Tongue (tissue), 2 donors: ENCODE data around the gene CDKL4. TPM values are rescaled to one million over a fixed set of nuclear protein-coding genes. Genes with fewer than 3 reads are reported as not detected.
"Not testable (repeated sequence)": the region's sequence is repeated elsewhere in the genome, so short reads cannot be mapped to it uniquely, and the experiment has no call there.

Experiments used
- DNase-seq: peaks from one replicate; pipeline ENCODE4 v3.0.0-alpha.2; 2015
- total RNA-seq: library from RNA; depleted of rRNA; stranded (reverse); fragments of >200 nt; gene quantifications from one replicate; pipeline ENCODE4 v1.2.3, GENCODE V29; 2014

Gene CDKL4
- total RNA-seq, 1 donor from 2014 or later = 1.8 TPM

DNA sequence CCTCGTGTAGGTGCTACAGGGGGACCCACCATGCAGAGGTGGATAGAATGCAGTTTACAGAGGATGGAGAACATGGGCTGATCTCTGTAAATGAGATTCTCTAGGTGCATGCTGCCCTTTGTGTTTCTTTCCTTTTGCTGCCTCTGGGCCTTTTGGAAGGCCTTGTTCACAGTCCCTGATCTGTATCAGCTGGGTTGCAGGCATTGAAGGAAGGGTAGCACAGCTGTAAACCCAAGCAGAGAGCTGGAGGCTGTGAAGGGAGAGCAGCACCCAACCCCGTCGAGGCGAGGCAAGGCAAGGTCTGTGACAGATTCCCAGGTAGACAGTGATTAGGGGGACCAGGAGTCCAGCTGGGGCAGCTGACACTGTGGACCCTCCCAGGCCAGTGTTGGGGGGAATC is 66.8 kb downstream of the CDKL4 start:
- no peak for DNase-seq

- no peak for DNase-seq
Observed at GRCh38 chr2:39175026-39175812, 68.6 kb downstream of the CDKL4 start.

DNA sequence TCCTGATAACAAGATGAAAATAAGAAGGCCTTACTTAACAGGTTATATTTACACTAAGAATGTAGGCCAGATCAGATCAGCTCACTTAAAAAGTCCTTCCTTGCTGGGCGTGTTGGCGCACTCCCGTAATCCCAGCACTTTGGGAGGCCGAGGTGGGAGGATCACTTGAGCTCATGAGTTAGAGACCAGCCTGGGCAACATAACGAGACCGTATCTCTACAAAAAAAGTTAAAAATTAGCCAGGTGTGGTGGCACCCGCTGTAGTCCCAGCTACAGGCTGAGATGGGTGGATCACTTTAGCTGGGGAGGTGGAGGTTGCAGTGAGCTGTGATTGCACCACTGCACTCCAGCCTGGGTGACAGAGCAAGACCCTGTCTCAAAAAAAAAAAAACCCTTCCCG is 69.7 kb downstream of the CDKL4 start:
- DNase-seq = no peak

DNA sequence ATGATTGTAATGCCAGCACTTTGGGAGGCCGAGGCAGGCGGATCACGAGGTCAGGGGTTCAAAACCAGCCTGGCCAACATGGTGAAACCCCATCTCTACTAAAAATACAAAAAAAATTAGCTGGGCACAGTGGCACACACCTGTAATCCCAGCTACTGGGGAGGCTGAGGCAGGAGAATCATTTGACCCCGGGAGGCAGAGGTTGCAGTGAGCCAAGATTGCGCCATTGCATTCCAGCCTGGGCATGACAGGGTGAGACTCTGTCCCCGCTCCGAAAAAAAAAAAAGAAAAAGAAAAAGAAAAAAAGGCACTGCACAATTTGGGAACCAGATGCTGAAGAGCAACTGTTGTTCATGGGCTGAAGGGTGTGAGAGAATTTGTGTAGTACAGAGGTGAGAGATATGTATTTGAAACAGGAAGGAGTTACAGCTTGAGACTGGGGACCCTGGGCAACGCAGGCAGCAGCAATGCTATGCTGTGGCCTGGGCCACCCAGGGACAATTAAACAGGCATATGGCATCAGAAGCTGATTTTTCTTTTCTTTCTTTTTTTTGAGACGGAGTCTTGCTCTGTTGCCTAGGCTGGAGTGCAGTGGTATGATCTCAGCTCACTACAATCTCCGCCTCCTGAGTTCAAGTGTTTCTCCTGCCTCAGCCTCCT is 71.6 kb downstream of the CDKL4 start:
- DNase-seq = not testable (repeated sequence)

DNA sequence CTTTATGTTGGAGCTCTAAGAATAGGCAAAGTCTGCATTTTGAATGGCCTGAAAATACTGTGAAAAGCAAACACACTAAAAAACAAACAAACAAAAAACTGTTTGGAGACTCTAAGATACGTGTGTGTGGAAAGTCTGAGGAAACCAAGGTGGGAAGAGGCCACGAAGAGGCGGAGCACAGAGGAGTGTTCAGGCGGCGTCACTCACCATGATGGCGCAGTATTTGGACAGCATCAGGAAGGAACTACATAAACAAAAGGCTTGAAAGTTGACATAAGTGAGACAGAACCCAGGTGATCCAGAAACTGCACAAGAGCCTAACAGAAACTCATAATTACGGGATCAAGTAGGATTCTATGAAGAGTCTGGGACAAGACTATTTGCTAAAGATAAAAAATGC is 72.1 kb downstream of the CDKL4 start:
- DNase-seq = peak; percentile 50

DNA sequence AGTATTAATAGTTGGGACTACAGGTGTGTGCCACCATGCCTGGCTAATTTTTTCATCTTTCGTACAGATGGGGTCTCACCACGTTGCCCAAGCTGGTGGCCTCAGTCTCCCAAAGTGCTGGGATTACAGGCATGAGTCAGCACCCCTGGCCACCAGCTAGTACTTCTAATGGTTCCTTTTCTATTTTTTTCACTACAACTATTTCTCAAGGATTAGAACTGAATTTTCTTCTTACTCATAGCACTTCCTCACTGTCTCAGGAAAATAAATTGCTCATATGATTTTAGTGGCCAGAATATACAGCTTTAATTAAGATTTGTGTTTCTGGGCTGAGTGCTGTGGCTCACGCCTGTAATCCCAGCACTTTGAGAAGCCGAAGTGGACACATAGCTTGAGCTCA is 79.7 kb downstream of the CDKL4 start:
- no peak for DNase-seq

GRCh38 chr2:39160982-39161381 is 82.8 kb downstream of the CDKL4 start:
- peak; percentile 69 for DNase-seq

DNA sequence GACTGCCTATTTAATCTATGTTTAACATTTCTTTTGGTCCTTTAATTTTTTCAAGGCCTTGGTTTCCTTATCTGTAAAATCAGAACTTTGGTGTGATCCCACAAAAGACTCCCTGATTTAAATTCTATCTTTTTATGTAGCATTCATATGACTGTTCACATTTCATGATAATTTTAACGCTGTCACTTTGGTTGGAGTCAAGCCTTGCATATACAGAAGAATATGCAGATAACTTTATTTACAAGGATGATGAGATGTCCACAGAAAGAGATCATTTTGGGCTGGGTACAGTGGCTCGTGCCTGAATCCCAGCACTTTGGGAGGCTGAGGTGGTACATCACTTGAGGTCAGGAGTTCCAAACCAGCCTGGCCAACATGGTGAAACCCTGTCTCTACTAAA is 84.5 kb downstream of the CDKL4 start:
- no peak for DNase-seq

GRCh38 chr2:39158351-39158750 is 85.4 kb downstream of the CDKL4 start:
- DNase-seq = no peak

DNA sequence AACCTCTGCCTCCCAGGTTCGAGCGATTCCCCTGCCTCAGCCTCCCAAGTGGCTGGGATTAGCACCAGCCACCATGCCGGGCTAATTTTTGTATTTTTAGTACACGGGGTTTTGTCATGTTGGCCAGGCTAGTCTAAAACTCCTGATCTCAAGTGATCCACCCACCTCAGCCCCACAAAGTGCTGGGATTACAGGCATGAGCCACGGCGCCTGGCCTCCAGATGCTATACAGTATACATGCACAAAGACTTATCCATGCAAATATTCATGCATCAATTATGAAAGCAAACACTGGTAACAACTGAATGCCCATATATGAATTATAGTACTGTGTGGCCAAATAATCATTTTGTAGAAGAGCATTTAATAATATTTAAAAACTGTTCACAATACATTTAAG is 86.9 kb downstream of the CDKL4 start:
- no peak for DNase-seq

DNA sequence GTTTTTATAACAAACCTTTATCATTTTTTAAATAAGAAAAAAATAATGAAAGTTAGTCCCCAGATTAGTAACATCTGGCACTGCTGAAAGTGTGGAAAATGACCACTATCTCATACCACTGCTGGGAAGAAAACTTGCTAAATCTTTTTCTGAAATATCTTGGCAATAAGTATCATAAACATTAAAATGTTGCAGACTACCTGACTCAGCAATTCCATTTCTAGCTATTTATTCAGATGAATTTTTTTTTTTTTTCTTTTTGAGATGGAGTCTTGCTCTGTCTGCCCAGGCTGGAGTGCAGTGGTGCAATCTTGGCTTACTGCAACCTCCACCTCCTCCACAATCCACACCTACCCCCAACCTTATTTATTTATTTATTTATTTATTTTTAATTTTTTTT is 87.7 kb downstream of the CDKL4 start:
- peak; percentile 7 for DNase-seq

DNA sequence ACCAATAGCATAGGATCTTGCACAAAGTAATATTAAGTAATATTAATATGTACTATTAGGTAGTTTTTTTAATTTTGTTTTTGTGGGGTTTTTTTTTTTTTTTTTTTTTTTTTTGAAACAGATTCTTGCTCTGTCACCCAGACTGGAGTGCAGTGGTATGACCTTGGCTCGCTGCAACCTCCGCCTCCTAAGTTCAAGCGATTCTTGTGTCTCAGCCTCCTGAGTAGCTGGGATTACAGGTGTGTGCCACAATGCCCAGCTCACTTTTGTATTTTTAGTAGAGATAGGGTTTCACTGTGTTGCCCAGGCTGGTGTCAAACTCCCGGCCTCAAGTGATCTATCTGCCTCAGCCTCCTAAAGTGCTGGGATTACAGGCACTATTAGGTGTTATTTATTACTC is 88.2 kb downstream of the CDKL4 start:
- not testable (repeated sequence) for DNase-seq

DNA sequence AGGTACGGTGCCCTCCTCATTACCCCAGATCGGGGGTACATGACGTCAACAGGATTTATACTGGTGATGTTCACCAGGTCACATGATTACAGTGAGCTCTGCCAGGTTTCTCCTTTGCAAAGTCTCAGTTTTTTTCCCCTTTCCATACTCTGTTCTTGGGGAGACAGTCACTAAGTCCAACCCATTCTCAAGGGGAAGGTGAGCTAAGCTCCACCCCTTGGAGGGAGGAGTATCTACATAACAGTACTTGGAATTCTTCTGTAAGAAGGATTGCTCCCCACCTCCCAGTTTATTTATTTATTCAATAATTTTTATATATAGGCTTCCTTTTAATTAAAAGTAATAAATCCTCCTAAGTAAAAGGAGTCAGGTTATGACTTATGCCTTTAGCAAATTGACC is 88.8 kb downstream of the CDKL4 start:
- DNase-seq = no peak

DNA sequence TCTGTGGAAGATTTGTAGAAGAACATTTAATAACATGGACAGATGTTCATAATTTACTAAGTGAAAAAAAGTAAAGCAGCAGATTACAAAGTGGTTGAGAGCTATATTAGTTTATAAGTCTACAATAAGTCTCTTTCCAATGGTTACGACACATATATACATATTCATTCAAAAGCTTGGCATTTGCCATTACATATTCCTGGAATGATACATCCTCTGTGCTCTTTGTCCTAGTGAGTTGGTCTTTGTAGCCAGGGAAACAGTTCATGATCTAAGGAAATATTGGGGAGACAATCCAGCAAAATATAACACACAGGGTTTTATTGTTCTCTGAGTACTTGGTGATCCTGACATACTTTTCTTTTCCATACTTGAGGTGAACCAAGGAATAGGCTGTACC is 90.5 kb downstream of the CDKL4 start:
- DNase-seq = no peak

DNA sequence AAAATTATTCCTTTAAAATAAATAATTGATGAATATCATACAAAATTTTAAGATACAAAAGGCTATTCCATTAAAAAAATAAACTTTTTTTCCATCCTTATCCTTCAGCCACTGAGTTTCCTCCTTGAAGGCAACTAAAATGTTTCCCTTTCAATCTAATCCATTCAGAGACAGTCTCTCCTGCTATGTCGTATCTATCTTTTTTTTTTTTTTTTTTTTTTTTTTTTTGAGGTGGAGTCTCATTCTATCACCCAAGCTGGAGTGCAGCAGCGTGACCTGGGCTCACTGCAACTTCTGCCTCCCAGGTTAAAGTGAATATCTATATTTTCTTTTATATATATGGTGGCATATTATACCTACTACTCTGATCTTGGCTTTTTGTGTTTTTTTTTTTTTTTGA is 91.3 kb downstream of the CDKL4 start:
- DNase-seq = no peak

GRCh38 chr2:39150890-39151497 is 92.8 kb downstream of the CDKL4 start:
- DNase-seq = peak; percentile 67

- DNase-seq = no peak
Observed at GRCh38 chr2:39150102-39150562, 93.6 kb downstream of the CDKL4 start.

GRCh38 chr2:39146630-39147029 is 97.1 kb downstream of the CDKL4 start:
- no peak for DNase-seq

GRCh38 chr2:39145906-39146421 is 97.8 kb downstream of the CDKL4 start:
- peak; percentile 81 for DNase-seq

DNA sequence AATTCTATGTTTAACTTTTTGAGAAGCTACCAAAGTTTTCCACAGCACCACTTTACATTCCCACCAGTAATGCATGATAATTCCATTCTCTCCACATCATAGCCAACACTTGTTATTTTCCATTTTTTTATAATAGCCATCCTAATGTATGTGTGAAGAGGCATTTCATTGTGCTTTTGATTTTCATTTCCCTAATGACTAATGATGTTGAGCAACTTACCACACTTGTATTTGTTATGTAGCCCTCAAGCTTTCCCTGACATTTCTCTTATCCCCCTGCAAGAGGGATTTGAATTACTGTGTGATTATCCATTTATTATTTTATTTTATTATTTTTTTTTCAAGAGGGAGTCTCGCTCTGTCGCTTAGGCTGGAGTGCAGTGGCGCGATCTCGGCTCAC is 99.4 kb downstream of the CDKL4 start:
- DNase-seq = no peak

GRCh38 chr2:39142904-39143605 is 100.7 kb downstream of the CDKL4 start:
- DNase-seq = no peak
